M059J (cell line): ENCODE measurements around the gene CDC42BPG. TPM values are rescaled to one million over a fixed set of nuclear protein-coding genes. Genes with fewer than 3 reads are reported as not detected.
A peak's percentile ranks its signal among the peaks of the same experiment; 100 is the strongest.
"Not testable (repeated sequence)": the region's sequence is repeated elsewhere in the genome, so short reads cannot be mapped to it uniquely, and the experiment has no call there.

Source experiments
- DNase-seq: peaks from one replicate; pipeline ENCODE4 v3.0.0-alpha.2; 2012; ENCODE audit warnings: low read depth
- total RNA-seq: library from RNA; depleted of rRNA; stranded (reverse); fragments of >200 nt; shearing (Covaris generic); gene quantifications from 2 replicates; pipeline ENCODE4 v1.2.3, GENCODE V29; 2014

The CDC42BPG gene
- total RNA-seq, 1 experiment from 2014 or later = 0.54 TPM

DNA sequence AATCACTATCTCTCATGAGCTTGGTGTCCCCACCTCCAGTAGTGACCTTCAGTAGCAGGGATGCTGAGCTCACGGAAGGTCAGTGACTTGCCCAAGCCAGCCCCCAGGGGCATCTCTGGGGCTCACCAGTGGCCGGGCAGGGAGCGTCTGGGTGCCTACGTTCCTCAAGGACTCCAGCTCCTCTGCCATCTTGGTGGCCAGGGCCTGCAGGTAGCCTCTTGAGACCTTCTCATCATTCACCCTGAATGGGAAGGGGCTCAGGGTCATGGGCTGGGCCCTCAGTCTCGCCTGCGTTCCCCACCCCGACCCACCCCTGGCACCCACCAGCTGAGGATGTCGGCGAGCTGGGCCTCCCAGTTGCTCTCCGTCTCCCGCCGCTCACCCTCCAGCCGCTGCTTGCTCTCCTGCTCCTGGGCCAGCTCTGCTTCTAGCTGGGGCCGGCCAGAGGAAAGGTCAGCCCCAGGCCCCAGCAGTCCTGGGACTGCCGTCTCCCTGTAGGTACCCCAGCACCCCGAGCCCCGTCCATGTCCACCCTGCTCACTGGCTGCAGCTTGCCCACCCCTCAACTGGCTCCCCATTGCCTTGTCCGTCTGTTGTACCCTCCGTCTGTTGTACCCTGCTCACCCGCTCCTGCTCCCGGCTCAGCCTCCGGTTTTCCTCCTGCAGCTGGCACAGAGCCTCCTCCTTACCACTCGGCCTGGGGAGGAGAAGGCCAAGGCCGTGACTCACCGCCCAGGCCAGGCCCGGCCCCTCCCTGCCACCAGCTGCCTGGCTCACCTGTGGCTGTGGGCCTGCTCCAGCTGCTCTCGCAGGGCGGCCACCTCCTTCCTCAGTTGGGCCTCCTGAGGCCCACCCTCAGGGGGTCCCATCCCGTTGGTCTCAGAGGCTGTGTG is 9.5 kb downstream of the CDC42BPG start:
- peak; percentile 86 for DNase-seq

DNA sequence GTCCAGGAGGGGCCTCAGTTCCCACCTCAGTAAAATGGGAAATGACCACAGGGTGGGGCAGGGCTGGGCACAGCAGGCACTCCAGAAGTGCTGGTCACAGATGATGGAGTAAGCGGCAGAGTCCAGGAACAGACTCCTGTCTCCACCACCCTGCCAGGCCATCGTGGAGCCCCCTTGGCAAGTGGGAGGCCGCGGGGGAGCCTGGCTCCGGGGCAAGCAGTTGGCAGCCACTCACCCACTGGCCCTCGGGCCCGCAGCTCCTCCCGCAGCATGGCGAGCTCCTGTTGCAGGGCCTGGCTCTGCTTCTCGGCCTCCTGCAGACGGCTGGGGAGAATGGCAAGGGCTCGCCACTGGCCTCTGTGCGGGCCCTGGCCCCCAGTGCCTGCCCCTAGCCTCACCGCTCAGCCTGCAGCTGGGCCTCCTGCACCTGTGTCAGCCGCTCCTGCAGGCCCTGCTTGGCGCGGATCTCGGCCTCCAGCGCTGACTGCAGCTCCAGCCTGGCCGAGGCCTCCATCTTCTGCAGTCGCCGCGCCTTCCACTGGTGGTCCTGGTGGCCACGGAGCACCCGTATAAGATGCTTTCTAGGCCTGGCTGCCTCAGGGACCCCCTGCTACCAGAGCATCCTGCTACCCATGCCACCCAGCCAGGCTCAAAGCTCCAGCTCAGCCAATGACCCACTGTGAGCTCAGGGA is 10.3 kb downstream of the CDC42BPG start:
- no peak for DNase-seq

DNA sequence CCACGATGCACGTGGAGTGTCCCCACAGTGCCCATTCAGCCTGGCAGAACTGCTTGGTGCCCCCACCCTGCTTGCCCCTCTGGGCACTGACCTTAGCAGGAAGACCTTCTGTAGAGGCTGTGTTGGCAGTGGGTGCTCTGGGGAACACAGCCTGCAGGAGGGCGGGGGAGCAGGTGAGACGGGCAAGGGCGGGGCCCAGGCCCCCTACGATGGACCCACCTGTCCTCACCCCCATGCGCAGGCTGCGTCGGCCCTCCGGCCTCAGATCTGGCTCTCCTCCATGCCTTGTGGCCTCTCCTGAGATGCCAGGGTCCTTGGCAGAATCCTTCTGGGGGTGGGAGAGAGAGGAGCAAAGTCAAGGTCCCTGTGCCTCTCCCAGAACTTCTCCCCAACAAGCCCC is 10.9 kb downstream of the CDC42BPG start:
- no peak for DNase-seq

DNA sequence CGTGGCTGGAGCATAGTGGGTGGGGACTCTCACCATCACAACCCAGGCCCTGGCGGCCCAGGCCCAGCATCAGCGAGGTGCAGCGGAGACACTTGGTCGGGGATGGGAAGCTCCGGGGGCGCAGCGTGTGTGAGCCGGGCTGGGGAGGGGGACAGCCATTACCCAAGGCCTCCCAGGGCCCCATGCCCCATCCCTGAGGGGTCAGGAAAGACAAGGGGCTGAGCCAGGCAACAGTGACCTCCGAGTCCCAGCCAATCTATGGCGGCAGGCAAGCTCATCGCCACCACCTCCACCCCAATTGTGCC is 11.3 kb downstream of the CDC42BPG start:
- DNase-seq = no peak

DNA sequence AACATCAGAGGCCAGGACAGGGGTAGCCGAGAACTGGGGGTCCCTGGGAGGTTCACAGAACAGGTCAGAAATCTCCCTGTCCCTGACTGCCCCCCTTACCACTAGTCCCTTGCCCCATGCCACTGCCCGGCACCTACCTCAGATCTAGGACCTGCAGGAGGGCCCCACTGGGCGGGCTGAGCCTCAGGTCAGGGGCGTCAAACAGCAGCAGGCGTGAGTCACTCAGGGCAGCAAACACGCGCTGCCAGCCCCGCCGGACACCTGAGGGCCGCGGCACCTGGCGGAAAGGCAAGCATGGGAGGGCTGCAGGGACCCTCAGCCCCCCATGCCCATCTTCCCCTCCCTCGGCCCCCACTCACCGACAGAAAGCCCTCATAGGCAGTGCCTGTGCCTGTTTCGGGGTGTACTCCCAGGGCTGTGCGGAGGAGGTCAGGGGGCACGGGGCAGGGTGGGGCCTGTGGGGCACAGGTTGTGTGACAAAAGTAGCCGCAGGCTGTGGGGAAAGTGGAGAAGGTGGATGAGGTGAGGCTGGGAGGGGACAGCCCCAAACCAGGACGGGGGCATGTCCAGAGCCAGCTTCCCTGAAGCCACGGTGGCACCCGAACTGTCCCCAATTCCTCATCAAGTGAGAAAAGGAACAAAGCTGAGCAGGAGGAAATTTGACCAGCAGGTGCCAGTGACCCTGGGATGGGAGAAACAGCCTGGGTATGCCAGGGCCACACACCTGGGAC is 11.8 kb downstream of the CDC42BPG start:
- no peak for DNase-seq

DNA sequence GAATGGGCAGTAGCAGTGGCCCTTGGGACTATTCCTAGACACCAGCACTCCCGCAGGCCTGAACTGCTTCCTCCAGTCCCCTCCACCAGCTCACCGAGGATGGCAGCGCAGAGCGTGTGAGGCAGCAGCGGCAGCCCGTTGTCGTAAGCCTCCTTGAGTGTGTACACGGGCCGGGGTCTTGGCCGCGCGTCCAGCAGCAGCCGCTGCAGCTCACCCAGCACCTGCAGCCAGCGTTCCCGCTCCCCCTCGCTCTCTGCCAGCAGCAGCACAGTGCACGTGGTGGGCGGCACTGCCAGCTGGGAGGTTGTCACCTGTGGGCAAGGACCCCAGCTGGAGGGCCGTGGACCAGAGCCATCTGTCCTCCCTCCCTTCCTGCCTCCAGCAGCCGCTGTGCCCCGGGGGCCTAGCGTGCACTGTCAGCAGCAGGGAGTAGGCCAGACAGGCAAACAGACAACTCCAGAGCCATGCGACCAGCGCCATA is 13.0 kb downstream of the CDC42BPG start:
- DNase-seq = no peak

DNA sequence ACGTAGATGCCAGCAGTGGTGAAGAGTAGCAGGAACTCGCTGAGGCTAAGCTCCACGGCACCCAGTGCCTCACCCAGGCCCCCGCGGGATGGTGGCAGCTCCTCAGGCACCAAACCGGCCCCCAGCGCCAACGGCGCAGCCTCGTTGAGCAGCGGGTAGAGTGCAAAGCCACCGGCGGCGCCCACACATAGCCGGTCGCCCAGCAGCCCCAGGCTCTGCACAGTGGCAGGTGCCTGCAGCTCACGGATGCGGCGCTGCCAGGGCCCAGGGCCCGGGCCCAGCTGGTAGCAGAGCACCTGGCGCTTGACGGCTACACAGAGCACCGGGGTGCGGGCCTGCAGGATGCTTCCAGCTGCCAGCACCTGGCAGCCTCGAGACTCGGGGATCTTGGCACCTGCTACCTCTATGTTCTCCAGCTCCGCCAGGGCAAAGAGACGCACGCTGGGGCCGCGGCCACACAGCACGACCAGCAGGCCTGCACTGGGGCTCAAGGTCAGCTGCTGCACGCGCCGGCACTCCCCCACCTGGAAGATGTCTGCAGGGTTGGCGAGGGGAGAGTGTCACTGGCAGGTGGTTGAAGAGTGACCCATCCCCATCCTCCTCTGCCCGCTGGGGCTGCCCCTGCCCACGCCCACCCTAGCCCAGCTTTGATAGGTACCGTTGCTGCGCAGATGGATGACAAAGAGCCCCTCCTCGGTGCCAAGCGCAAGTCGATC is 14.8 kb downstream of the CDC42BPG start:
- DNase-seq = no peak

DNA sequence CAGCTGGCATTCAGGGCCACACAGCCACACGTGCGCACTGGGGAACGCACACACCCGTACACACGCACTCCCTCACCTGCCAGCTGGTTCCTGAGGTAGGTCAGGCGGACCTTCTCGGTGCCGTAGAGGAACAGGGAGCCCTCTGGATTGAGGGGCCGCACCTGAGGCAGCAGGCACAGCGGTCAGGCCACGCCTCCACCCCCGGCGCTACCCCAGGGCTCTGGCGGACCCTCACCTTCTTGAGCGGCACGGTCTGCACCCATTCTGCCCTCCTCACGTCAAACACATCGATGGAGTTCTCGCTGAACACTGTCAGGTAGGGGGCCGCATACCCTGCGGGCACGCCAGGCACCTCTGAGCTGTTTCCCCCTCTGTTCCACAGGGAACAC is 17.0 kb downstream of the CDC42BPG start:
- no peak for DNase-seq

DNA sequence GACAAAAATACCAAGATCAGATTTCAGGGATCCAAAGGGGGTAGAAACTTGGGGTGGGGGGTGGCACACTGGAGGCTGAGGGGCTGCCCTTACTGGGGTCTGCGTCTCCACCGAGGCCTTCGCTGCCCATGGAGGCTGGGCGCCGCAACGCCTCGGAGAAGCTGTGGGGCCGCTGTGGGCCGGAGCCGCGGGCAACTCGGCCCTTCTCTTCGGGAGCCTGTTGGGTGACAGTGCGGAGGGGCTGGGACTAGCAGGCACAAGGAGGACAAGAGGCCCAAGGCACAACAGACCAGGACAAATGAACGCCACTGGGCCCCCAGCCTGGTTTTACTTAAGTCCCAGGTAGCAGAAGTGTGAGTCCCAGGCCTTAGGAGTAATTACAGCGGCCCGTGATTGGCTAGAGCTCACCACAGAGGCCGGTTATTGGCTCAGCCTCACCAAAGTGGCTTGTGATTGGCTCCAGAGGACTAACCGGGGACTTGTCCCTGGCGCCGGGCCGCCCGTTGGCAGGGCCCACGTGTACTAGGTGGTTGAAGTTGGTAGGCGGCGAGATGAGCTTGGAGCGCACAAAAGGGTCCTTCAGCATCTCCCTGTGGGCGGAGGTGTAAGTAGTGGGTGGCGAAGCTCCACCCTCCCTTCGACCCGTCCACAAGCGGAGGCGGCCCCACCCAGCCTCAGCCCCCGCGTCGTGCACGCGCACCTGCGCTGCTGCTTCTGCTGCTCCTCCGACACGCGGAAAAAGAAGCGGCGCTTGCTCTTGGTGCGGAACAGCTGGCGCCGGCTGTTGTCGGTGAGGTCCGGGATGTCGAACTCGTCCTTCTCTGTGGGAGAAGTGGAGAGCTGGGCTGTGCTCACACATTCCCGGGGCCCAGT is 17.6 kb downstream of the CDC42BPG start:
- no peak for DNase-seq

DNA sequence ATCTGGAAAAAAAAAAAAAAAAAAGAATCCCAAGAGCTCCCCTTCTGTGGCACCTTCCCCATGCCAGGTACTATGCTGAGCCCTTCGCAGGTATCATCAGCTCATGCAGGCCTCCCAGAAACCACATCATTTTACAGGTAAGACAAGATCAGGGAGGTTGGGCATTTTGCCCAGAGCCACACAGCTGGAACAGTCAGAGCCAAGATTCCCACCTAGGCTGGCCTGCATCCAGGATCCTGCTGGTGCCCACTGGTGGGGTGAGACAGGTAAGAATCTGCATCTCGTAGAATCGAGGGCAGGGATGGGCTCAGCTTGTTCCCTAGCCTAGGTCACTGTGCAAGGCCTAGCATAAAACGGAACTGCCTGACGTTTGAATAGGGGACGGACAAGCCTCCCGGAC is 18.4 kb downstream of the CDC42BPG start:
- DNase-seq = no peak

DNA sequence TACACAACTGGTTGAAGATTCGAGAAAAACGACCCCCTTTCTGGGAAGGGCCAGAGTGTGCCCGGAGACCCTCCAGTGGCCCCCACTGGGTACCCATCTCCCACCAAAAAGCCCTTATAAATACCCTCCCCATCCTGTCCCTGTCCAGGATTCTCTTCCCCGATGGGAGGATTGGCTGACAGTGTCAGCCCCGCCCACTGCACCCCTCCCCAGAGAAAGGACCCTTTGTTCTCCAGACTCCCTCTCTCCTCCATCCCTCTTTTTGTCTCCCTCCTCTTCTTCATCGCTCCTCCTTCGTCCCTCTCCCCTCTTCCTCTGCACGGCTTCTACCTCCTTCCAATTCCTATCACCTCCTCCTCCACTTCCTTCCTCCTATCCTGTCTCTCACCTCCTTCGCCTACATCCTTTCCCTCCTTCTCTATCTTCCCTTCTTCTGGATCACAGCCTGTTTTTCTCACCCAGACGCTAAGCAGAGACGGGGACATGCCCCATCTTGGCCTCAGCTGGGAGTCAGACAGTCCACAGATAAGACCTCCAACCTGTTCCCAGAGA is 20.8 kb downstream of the CDC42BPG start:
- DNase-seq = no peak

DNA sequence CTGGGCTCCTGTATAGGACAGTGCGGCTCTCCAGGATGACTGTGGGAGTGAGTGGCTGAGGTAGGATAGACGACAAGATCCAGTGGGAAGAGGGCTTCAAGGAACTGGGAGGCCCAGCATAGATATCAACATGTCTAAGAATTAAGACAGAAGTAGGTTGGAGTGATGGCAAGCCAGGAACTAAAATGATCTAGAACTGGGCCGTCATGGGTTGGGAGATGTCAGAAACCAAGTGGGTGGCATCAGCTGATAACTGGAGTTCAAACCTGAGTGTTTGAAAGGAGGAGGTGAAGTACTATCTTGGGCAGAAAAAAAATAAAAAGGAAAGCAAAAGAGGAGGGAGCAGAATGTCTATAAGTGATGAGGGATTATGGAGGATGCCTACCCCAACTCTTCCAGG is 27.0 kb downstream of the CDC42BPG start:
- DNase-seq = no peak

DNA sequence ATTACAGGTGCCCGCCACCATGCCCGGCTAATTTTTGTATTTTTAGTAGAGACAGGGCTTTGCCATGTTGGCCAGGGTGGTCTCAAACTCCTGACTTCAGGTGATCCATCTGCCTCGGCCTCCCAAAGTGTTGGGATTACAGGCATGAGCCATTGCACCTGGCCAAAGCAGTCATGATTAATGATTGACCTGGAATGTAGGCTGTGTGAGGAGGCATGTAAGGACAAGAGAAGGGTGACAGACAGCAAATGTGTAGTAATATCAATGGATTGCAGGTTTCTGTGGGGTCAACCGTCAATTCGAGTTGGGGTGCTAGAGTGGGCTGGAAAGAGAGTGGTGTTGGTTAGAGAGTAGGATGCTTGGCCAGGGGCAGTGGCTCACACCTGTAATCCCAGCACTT is 29.0 kb downstream of the CDC42BPG start:
- DNase-seq = not testable (repeated sequence)

DNA sequence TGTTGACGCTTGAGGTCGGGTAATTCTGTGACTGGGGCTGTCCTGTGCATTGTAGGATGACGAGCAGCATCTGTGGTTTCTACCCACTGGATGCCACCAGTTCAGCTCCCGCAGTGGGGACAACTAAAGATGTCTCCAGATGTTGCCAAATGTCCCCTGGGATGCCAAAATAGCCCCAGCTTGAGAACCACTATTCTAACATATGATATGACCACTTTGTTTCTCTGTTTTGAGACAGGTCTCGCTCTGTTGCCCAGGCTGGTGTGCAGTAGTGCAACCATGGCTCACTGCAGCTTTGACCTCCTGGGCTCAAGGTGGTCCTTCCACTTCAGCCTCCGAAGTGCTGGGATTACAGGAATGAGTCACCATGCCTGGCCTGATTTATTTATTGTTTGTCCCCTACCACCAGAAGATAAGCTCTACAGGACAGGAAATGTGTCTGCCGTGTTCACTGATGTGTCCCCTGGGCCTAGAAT is 29.7 kb downstream of the CDC42BPG start:
- DNase-seq = peak; percentile 31

DNA sequence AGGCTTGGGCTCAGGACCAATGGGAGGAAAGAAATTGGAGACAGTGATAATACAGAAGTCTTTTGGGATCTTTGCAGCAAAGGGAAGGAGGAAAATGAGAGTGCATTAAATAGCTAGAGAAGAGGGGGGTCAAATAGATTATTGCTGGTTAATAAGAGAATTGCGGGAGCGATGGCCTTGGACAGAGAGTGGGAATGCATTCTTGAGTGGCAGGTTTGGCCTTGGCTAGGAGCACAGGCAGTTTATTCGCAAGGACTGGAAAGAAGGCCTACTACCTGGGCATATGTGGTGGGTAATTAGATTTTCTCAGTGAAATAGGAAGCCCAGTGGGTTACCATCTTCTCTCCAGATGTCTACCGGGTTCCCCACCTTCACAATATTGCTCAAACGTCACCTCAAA is 30.6 kb downstream of the CDC42BPG start:
- no peak for DNase-seq

DNA sequence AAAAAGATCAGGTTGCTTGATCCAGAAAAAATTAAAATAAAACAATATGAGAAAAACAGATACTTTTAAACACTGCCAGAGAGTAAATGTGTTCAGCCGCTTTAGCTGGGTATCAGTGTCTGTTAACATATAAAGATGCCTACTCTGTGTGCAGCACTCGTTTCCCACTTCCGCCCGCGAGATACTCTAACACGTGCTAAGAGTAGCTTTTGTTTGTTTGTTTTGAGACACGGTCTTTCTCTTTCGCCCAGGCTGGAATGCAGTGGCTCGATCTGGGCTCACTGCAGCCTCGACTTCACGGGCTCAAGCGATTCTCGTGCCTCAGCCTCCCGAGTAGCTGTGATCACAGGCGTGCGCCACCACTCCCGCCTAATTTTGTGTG is 33.6 kb downstream of the CDC42BPG start:
- DNase-seq = no peak

DNA sequence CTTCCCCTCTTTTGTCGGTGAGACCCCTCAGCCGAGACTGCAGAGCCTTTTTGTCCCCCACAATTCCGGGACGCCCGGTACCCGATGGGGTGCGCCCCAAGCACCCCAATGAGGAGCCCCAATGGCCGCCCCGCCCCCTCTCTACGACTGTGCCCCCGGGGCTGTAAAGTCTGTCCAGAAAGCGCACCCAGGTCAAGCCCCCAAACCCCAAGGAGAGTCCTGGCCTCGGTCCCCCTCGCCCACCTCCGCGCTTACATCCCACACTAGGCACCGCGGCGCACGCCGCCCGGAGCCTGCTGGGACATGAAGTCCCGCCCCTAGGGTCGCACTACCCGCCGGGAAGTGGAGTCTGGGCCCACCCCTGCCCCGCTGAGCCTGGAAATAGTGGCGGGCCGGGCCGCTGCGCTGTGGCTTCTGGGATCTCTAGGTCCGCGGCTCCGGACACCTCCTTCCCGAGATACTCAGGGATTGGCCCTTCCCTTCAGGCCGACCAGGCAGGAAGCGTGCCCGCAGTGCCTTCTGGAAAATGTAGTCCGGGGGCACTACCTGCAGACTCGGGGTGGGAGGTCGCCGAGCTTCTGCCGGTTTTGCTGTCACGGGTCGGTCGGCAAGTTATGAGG is 34.1 kb downstream of the CDC42BPG start, which contains the start of gene MEN1:
MEN1 (minus strand) TSS at position 281 of the 620 bp plus-strand sequence. CDS start 442 bp downstream, outside the sequence.
- peak; percentile 96 for DNase-seq

DNA sequence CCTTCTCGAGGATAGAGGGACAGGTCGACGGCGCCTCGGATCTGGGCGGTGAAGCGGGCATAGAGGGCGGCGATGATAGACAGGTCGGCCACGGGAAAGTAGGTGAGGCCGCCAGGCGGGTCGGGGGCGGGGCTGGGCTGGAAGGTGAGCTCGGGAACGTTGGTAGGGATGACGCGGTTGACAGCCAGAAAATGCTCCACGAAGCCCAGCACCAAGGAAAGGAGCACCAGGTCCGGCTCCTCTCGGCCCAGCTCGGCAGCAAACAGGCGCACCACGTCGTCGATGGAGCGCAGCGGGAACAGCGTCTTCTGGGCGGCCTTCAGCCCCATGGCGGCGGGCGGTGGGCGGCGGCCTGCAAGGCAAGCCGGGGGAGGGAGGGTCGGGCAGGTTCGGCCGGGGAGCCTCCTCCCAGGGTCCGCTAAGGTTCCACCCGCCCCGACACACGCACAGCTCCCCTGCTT is 34.6 kb downstream of the CDC42BPG start:
- DNase-seq = no peak

DNA sequence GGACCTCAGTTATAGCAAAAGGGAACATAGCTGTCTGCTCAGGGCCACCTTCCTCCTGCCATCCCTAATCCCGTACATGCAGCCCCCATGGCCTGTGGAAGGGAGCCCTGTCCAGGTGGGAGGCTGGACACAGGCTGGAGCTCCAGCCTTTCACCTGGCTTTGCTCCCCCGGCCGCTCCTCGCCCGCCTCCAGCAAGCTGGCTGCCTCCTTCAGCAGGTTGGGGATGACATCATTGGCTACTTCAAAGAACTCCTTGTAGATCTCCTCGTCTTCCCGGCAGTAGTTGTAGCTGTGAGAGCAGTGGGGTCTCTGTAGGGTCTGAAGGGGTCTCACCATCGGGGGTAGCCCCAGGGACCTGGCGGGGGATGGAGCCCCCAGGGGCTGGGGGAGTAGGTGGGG is 39.0 kb downstream of the CDC42BPG start:
- DNase-seq = no peak
